Islet of Langerhans (tissue), 1 donor: ENCODE data around the gene IL16.

Experiments
- FAIRE-seq: peaks from one replicate; lab custom pipeline; 2011; peaks lifted over from hg19 to GRCh38; lab: Jason Lieb, UNC

Gene IL16

DNA sequence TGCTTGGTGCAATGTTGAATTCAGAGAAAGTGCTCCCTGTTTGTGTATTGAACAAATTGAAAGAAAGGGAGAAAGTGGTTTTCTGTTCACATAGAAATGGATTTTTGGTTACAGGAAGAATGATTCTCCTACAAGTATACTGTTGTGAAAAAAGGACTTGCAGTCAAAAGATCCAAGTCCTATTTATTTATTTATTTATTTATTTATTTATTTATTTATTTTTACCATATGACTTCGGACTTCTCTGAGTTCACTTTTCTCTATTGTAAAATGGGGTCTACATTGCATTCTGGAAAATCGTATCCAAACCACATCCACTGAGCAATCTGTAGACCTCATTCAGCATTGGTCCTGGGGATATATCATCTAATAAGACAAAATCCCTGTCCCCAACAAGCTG is 81.2 kb downstream of the IL16 start:
- FAIRE-seq, result no peak

DNA sequence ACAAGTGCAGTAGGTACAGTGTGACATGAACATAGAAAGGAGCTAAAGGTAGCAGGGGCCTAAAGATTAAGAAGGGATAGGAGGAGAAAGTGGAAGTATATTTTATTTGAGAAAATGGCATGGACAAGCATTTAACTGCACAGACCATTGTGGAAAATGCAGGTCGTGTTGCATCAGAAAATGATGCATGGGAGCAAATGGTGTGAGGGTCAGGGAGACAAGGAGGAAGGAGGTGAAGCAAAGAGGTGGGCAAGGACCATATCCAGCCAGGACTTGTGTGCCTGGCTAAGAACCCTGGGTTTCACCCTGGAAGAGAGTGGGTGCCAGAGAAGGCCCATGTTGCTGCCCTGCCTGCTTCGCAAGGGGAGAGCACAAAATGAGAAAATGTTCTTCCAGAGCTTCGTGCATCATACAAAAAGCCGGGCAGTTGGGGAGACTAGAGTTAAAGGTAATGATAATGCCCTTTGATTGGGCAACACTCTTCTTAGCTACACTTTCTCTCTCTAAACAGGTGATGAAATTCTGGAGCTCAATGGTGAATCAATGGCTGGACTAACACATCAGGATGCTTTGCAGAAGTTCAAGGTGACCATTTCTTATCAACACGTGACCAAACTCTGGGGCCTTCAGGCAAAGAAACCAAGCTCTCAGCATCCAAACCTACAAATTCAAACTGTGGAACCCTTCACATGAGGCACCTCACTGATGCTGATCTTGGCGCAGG is 81.8 kb downstream of the IL16 start:
- FAIRE-seq, result no peak

- no peak for FAIRE-seq
Observed at GRCh38 chr15:81279621-81280485, 83.2 kb downstream of the IL16 start.

- FAIRE-seq, result no peak
Observed at GRCh38 chr15:81280696-81281455, 84.2 kb downstream of the IL16 start.

GRCh38 chr15:81281456-81281735 is 84.7 kb downstream of the IL16 start:
- no peak for FAIRE-seq

GRCh38 chr15:81281766-81282605 is 85.3 kb downstream of the IL16 start:
- FAIRE-seq, result no peak

DNA sequence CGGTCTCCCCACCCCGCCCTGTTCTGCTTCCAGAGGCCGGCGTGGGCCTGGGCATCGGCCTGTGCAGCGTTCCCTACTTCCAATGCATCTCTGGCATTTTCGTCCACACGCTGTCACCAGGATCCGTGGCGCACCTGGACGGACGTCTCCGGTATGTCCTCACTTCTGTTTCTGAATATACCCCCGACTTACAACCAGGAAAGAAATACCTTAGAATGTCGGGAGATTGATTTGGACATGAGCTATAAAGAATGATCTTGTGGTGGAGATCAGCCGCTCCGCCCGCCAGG is 85.9 kb downstream of the IL16 start:
- FAIRE-seq, result no peak

DNA sequence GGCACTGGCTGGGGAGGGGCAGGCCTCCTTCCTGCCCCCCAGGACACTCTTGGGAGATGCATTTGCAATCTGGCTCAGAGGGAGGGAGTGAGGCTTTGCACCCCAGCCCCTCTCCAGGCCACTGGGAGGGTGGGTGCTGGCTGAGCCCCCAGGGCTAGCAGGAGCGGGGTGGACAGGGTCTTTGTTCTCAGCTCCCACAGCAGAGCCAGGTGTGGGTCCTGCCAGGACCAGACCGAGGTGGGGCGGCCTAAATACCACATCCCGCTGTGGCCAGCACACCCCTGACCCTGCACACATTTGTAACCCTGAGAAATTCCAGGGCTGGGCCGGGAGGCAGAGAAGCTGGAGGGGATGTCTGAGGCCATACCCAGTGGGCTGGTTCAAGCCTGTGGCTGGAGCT is 86.2 kb downstream of the IL16 start:
- no peak for FAIRE-seq

GRCh38 chr15:81284256-81285031 is 87.8 kb downstream of the IL16 start:
- FAIRE-seq, result no peak

- no peak for FAIRE-seq
Observed at GRCh38 chr15:81285461-81285860, 88.8 kb downstream of the IL16 start.

- FAIRE-seq, result no peak
Observed at GRCh38 chr15:81286621-81287121, 90.0 kb downstream of the IL16 start.

DNA sequence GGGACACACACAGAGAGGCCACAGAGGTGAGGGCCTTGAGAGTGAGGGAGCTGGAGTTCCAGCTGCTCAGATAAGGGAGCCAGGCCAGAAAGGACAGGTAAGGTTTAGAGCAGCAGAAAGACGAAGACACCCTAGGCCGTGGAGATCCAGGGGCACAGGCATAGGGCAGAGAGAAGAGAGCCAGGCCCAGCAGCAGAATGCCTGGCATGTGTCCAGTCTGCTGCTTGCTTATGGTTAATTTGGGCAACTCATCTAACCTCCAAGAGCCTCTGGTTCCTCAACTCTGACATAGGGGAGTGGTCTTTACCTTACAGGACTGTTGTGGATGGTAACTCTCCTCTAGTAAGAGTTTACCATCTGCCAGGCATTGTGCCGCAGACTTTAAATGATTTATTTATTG is 91.4 kb downstream of the IL16 start:
- FAIRE-seq, result no peak

DNA sequence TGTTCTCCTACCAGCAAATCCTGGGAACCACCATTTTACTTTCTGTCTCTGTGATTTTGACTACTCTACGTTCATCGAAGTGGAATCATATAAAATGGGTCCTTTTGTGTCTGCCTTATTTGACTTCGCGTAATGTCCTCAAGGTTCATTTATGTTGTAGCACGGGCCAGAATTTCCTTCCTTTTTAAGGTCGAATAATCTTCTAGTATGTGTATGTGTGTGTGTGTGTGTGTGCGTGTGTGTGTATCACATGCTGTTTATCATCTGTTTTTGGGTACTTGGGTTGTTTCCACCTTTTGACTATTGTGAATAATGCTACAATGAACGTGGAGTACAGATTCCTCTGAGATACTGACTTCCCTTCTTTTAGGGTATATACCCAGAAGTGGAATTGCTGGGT is 91.9 kb downstream of the IL16 start:
- FAIRE-seq, result no peak

DNA sequence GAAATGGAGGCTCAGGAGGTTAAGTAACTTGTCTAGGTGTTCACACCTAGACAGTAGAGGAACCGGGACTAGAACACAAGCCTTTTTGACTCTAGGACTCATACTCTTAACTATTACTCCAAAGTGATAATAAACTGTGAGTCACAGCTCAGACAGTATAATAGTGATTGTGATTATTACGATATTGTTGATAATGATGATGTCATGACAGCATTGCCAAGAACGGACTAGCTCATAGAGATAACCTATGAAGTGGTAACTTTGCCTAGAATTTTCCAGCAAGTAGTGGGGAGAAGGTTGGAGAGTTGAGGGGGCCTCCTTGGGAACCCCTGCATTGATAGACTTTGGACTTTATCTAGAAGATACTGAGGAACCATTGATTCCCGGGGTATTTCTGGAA is 93.2 kb downstream of the IL16 start:
- no peak for FAIRE-seq

DNA sequence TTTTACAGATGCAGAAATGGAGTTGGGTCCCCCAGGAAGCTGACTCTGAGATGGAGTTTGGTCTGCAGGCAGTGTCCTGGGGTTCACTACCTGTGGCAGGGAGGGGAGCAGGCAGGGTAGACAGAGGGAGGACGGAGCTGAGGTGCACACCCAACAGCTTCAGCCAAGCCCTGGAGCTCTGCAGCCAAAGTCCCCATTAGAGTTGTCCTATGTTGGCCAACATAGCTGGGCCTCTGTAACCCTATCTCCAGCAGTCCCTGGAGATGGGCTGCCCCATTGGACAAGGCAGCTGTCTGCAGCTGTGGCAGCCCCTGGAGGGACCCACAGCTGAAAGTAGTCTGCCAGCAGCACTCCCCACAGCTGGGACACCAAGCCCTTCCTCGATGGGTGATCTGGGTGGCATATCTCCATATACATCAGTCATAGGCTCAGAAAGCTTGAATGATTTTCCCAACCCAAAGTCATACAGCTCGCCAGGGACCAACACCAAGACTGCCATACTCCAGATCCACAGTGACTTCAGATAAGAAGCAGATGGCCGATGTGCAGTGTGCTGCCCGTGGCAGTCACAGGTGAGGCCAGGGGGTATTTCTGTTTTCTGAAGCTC is 95.3 kb downstream of the IL16 start:
- no peak for FAIRE-seq

DNA sequence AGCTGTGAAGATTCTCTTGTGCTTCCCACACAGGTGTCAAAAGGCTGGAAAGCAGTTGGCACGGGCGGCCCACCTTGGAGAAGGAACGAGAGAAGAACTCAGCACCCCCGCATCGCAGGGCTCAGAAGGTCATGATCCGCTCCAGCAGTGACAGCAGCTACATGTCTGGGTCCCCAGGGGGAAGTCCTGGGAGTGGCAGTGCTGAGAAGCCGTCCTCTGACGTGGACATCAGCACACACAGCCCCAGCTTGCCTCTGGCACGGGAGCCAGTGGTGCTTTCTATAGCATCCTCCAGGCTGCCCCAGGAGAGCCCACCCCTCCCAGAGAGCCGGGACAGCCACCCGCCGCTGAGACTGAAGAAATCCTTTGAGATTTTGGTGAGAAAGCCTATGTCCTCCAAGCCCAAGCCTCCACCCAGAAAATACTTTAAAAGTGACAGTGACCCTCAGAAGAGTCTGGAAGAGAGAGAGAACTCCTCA is 95.9 kb downstream of the IL16 start:
- no peak for FAIRE-seq

DNA sequence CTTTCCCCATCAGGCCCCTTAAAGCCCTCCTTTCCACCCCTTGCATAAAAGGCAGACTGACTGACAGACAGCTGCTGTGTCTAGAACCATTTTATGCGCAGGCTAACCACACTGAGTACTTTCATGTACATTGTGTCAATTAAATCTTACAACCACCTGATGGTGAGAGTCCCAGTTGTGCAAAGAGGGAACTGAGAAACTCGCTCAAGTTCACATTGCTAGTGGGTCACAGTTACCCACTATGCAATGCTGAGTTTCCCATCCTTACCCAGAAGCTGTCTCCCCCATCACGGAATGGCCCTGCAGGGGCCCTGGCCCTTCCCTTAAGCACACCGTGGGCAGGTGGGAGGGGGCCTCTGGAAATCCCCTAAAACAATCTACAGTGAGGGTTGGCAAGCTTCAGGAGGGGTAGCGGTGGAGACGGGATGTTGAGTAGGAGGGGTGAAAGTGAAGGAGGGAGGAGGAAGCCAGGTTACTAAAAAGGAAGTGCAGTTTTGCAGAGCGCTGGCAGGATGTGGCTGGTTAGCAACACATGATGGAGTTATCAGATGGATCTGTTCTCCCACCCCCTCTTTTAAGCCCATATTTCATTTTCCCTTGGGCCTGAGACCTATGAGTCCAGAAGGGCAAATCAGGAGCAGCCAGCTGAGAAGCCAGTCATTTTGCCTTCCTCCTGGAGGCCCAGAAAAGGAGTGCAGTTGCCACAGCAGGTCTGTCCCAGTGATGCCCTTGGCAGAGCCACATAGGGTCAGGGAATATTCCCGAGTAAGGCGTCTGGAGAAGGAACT is 97.2 kb downstream of the IL16 start:
- no peak for FAIRE-seq

- FAIRE-seq, result no peak
Observed at GRCh38 chr15:81294516-81294880, 97.8 kb downstream of the IL16 start.

DNA sequence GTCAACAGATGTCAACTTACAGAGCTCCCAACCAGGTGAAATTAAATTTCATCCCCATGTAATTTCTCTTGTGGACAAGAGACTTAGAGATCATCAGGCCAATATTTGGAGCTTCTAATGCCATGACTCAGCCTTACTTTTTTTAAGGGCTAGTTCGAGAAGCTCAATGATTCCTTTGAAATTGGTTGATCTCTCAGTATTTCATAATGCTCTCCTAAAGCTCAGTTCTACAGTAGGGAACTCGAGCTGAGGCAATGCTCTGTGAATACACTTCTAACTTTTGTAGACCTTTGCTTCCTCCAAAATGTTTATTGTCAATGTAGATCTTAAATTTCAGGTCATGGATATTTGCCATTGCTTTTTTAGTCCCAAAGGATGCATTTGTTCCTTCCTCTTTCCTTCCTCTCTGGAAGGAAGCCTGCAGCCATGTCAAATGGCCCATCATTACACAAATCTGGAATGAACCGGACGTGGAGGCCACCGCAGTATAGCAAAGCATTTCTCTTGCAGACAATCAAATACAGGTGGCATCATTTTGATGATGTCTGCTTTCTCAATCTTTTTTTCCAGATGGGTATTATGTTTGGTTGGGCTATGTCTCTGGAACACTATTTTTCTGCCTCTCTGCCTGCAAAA is 98.9 kb downstream of the IL16 start:
- FAIRE-seq, result no peak

DNA sequence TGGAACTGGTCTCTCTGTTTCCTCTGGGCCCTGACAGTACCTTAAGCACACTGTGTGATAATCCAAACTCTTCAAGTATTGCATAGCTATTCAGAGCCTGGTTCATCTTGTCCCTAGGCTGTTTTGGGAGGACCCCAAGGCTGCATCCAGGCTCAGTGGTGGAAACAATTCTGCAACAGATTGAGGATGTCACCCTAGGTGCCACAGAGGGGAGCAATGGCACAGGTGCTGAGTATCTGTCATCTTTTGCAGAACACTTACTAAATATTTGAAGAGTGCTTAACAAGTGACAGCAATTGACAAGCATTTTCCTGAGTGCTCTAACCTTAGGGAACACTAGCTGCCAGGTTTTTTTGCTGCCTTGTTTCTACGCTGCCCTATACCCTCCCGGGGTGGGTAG is 99.5 kb downstream of the IL16 start:
- no peak for FAIRE-seq
